Measurements from ENCODE around the gene BRDT. TPM values are rescaled to one million over a fixed set of nuclear protein-coding genes. Genes with fewer than 3 reads are reported as not detected.

BRDT gene
- total RNA-seq, 2 donors from 2014 or later, result not detected

GRCh38 chr1:92045766-92046495 lies 96.7 kb downstream of the BRDT start:
- Mint-ChIP-seq H3K36me3 (ENCODE audit: insufficient read depth in 2 of 2) (no peaks in the 10 kb centered on the region), H3K27me3 (ENCODE audit: low read depth) (no peaks in the 10 kb centered on the region), H3K27ac (no peak overlapping the region), H3K4me3 (no peak overlapping the region), H3K9me3 (no peaks in the 10 kb centered on the region), H3K4me1 (ENCODE audit: low read depth) (no peaks in the 10 kb centered on the region)
- no peak for ATAC-seq (replicated peaks in 1 of 2)
- no peak for DNase-seq

DNA sequence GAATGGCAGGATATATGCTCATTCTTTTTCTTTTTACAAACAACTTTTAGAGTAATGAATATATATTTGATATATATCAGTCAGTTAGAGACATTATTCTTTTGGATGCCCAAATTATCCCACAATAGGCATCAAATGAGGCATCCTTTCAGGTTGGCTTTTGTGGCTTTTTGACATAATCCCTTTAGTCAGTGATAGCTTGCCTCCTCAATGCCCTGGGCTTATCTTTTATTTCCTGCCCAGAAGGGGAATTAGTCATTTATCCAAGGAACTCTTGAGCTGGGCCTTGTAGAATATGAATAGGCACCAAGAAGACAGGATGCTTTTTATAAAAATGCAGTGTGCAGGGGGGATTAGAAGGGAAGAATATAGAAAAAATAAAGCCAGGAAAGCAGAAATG lies 102.7 kb downstream of the BRDT start:
- Mint-ChIP-seq H3K36me3 (ENCODE audit: insufficient read depth in 2 of 2) (no peaks in the 10 kb centered on the region), H3K4me3 (no peak overlapping the region), H3K4me1 (ENCODE audit: low read depth) (no peaks in the 10 kb centered on the region), H3K9me3 (no peaks in the 10 kb centered on the region), H3K27me3 (ENCODE audit: low read depth) (peaks cover 5% of the 10 kb centered on the region), H3K27ac (no peak overlapping the region)
- no peak for DNase-seq
- no peak for ATAC-seq (replicated peaks in 1 of 2)

Other genes with a start within 250 kb of the BRDT start
- 1 to 10 TPM; 8.1 to 9.7 TPM for gene TGFBR3, start 63.2 kb upstream of the BRDT start, total RNA-seq
- under 1 TPM; 0.49 to 0.67 TPM for gene EPHX4, start 80.6 kb downstream of the BRDT start, total RNA-seq
- gene SETSIP, start 126.0 kb downstream of the BRDT start, total RNA-seq, result not detected
- gene BTBD8, start 130.9 kb downstream of the BRDT start, total RNA-seq, result 1 to 10 TPM; 3.1 to 3.3 TPM

Data from activated T-cell treated with anti-CD3 and anti-CD28 coated beads, Interleukin-2, amount 50 U/mL, for 72 hours (primary cell).